GM21390 (cell line): ENCODE results near the gene ESPNL.
"Not testable (repeated sequence)": the region's sequence is repeated elsewhere in the genome, so short reads cannot be mapped to it uniquely, and the experiment has no call there.

Source experiments
- ATAC-seq: cut with Tn5 transposase; IDR thresholded peaks from one replicate; pipeline ENCODE4 v1.9.1; 2021; ENCODE audit not compliant: unreplicated experiment

ESPNL gene

DNA sequence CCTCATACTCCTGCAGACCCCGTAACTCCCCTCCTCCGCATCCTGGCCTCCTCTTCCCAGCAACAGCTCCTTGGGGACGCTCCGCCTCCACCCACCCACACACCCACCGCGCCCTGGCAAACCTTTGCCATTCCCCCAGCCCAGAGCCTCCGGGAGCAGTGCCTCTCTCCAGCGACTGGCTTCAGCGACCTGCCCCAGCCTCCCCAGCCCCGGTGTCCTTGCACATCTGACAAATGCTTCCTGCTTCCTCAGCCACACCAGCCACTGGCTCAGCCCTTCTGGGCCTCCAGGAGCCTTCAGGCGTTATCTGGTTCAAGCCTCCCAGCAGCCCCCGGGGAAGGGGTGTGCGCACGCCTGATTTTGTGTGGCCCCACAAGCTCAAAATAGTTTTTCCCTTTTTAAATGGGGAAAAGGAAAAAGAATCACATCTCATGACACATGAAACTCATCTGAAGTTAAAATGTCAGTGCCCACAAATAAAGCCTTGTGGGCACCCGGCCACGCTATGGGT is 14.2 kb downstream of the ESPNL start:
- ATAC-seq = no peak

DNA sequence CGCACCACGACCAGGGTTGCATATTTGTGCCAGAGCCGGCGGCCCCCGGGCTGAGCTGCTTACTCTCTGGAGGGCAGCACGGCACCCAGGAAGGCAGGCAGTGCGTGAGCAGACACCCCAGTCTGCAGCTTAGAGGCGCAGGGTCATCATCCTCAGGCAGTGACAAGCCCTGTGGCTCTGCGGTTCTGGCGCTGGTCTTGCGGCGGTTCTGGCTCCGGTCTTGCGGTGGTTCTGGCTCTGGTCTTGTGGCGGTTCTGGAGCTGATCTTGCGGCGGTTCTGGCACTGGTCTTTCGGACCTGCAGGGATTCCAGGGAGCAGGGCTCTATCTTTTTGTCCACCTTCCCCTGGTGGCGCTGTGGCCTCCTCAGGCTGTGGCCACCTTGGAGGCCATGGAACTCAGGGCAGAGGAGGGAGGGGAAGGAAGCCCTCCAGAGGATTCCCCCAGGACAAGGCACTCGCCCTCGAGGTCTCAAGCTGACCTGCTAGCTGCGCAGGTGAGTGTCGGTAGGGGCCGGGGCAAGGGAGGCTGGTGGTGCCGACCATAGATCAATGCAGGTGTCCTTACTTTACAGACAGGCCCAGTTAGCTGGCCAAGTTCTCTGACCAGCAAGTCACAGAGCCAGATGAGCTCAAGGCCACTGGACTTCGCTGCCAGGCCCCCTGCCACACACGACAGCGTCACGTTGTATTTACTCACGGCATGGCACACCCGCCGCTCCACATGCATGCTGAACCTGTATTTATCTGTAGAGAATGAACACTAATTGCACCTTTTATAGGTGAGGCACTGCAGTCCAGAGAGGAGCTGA is 14.9 kb downstream of the ESPNL start:
- no peak for ATAC-seq

DNA sequence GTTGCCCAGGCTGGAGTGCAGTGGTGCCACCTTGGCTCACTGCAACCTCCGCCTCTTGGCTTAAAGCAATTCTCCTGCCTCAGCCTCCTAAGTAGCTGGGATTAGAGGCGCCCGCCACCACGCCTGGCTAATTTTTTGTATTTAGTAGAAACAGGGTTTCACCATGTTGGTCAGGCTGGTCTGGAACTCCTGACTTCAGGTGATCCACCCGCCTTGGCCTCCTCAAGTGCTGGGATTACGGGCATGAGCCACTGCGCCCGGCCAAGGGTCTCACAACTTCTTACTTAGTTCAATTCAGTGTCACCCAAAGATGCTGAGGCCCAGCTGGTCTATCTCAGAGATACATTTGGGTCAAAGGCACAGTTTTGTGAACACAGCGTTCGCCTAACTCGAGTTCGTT is 15.6 kb downstream of the ESPNL start:
- not testable (repeated sequence) for ATAC-seq

DNA sequence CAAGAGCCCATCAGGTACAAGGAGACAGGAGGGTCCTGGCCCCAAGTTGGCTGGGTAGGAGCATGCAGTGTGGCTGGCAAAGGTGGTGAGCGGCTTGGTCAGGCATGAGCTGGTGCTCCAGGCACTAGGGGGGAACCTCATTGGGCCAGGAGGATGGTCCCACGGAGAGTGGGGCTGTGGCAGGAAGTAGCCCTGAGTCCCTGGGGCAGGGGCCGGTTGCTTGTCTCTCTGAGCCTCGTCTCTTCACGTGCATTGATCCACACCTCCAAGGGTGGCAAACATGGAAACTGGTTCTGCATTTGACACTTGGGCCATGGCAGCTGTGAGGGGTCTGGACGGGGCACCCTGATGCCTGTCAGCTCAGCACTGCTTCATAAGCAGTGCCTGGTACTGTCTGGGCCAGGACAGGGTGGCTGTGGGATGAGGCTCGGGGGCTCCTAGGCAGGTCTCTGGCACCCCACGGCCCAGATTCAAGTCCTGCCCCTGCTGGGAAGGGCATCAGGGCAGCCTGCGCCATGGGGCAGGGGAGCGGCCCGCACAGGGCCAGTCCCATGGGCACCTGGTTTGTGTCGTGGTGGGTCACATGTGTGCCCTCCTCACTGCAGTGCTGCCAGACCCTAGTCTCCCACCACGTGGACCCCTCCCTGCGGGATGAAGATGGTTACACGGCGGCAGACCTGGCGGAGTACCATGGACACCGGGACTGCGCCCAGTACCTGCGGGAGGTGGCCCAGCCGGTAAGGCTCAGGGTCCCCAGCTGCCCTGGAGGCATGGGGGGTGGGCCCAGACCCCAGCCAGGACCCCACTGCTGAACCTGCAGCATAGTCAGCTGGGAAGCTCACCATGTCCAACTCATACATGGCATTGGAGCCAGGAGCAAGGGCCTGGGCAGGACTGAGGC is 16.4 kb downstream of the ESPNL start:
- no peak for ATAC-seq

DNA sequence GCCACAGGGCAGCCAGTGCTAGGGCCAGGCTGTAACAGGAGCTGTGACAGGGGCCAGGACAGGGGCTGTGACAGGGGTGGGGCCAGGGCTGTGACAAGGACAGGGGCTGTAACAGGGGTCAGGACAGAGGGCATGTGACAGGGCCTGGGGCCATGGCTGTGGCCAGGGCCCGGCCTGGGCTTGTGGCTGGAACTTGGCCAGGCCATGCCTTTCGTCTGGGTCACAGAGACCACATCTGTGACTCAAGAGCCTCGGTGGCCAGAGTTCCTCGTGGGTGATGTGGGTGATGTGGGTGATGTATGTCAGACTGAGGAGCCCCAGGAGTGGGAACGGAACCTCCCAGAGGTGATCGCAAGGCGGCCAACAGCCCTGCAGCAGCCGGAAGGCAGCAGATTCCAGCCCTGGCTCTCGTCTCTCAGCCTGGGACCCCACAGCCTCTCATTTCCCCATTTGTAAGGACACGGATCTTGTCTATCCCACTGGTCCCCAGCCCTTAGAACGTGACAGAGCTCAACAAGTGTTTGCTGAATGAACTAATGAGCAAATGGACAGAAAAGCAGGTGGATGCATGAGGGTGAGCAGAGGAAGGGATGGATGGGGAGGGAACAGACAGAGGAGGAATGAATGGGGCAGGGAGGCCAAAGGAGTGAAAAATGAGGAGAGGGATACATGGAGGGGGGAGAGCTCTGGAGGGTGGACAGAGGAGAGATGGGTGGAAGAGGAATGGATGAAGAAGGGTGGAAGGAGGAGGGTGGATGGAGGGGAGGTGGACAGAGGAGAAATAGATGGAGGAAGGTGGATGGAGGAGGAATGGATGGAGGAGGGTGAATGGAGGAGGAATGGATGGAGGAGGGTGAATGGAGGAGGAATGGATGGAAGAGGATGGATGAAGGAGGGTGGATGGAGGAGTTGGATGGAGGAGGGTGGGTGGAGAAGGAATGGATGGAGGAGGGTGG is 17.3 kb downstream of the ESPNL start:
- ATAC-seq = no peak

DNA sequence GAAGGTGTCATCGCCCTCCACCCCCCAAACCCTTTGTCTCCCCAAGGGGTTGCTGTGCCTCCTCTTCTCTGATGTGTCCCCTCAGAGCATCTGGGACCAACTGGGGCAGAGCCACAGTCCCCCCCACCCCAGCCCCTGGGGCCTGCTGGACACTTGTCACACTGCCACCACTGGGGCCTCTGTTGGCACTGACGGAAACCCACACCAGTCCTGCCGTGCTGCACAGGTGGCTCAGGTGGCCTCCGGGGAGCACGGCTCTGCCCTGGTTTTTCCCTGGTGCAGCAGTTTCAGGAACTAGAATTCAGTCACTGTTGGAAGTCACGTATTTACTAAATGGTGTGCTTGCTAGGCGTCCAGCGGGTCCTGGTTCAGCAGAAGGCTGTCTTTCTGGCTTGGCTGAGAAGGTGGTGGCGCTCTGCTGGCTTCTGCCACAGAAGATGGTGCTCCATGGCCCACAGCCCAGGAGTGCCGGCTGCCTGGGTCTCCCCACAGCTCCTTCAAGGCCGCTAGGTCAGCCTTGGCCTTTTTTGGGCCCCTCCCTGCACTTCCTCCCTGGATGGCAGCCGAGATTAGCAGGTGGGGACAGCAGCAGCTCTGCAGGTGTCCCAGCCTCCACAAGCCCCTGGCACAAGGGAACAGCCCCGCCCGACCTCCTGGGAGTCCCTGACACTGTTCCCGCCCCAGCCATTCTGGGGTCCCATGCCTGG is 19.8 kb downstream of the ESPNL start:
- ATAC-seq = no peak

DNA sequence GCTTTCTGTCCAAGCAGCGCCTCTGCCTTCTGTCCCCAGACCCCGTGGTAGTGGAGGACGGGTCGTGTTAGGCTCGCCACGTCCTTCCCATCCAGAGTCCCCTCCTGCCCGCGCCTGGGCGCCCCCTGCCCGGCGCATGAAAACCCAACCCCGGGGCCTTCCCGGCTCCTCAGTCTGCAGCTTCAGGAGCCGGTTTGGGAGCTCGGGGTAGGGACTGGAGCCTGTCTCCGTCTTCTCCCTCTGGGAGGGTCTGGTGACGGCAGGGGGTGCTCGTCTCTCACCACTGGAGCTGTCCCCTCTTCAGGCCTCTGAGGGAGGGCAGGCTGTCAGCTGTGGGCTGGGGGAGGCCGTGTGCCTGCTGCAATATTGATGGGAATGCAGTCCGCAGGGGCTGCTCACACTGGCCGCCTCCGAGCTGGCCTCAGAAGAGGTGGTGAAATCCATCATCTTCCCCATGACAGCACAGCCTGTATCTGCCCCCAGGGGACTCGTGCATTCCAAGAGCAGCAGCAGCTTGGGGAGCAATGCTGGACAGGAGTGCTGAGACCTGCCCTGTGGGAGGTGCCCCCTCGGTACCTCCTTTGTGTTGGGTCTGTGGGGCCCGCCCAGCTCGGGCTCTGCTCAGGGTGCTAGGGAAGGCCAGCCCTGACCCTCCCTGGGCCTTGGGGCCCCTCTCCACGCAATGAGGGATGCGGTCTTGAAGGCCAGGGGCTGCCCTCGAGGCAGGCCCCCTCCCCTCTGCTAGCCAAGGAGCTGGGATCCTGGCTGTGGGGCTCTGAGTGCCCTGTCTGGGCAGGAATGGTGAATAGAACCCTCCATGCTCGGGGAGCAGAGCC is 20.5 kb downstream of the ESPNL start:
- no peak for ATAC-seq

DNA sequence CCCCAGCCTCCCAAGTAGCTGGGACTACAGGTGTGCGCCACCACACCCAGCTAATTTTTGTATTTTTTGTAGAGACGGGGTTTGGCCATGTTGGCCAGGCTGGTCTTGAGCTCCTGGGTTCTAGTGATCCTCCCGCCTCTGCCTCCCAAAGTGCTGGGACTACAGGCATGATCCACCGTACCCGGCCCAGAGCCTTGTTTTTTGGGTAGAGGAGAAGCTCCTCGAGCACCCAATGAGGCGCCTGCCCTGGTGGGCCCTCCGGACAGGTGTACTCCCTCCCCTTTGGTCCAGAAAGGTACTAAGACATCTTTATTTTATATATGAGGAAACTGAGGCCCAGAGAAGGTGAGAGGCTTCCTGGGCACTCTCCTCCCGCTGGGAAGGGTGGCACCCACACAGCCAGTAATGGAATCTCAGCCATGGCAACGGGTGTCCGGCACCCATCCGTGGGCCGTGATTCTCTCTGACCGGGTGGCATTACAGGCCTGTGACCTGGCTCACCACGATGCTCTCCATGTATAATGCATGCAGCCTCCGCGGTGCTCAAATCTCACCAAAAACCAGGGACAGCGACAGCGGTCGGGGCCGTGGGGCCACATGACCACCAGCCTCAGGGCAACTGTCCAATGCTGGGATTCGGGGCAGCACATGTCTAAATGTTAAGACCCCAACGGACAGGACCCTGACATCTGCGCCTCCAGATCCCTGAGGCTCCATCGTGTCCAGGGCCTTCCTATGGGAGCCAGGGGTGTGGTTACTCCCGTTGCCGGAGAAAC is 21.6 kb downstream of the ESPNL start:
- ATAC-seq = no peak

DNA sequence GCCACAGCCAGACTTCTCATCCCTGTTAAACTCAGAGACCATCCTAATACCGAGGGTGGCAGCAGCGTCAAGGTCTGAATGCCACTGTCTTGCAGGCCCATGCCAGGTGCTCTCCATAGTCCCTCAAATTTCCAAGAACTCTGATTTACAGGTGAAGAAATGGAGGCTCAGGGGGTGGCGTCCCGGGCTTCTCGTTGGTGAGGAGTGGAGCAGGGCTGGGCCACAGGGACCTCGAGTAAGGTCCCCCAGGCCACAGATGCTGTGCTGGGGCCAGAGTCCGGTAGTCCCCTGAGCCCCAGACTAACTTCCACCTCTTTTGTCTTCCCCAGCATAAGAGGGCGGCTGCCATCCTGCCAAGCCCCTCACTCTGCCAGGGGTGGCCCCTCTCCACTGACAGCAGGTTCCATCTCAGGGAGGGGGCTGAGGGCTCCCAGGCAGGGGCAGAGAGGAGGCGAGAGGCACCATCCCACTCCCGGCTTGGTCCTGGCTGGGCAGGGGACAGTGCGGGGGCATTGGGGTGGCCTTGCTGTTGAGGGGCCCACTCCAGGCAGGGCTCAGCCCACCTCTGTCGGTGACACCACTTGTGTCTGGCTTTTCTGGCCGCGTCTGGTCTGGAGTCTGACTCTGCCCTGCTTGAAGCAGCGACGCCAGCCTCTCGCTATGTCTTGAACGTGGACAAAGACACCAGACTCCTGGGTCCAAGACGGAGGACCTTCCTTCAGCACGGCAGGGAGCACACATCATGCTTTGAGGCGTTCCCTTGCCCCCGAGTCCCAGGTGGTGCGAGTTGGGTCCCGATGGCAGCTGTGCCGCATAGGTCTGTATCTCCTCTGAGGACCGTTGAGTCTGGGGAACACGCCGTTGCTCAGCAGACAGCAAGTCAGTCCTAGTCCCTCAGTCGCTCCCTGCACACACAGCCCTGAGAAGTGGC is 22.4 kb downstream of the ESPNL start:
- no peak for ATAC-seq

DNA sequence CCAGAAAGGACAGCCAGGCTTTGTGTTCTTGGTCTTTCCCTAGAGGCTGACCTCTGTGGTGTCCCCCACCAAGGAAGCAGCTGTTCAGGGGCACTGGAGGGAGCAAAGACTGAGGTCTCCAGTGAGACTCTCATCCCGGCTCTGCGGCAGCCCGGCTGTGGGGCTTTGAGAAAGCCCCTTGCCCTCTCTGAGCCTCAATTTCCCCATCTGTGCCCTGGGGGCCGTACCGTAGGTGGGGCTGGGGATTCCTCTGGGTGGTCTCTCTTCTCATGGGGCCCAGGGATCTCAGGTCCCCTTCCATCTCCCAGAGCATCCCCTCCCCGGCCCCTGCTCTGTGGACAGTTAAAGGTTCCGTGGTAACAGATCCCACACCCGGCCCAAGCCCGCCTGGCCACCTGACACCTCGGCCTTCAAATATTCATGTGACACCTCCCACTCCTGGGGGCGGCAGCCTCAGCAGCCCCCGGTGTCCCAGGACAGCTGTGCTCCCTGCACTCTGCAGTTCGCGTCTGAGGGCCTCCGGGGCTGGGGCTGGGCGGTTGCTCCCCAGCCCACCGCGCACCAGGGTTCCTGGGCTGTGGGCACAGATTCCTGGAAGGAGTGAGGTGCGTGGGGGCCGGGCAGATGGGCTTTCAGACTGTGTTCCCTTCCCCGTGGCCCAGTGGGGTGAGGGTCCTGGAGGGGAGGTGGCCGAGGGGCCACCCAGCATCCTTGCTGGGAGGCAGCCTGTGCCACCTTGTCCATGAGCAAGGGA is 23.3 kb downstream of the ESPNL start:
- ATAC-seq = no peak

DNA sequence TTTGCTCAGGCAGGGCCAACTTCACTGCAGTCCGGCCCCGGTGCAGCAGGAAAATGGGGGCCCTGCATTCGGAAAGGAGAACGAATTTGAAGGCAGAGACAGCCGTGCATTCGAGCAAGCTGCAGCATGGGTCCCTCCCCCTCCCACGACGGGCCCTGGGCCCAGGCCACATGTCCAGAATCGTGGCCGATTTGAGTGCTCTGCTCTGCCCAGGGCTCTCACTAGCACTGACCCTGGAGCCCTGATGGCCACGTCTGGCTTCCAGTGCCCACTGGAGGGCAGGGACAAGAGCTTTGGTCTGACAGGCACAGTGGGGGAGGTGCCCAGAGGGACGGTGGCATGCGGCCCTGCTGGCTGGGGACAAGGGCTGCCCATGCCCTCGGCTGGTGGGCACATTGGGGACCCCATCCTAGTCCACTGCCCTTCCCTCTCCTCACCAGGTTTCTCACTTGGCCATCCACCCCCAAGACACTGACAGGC is 23.9 kb downstream of the ESPNL start:
- ATAC-seq = no peak

DNA sequence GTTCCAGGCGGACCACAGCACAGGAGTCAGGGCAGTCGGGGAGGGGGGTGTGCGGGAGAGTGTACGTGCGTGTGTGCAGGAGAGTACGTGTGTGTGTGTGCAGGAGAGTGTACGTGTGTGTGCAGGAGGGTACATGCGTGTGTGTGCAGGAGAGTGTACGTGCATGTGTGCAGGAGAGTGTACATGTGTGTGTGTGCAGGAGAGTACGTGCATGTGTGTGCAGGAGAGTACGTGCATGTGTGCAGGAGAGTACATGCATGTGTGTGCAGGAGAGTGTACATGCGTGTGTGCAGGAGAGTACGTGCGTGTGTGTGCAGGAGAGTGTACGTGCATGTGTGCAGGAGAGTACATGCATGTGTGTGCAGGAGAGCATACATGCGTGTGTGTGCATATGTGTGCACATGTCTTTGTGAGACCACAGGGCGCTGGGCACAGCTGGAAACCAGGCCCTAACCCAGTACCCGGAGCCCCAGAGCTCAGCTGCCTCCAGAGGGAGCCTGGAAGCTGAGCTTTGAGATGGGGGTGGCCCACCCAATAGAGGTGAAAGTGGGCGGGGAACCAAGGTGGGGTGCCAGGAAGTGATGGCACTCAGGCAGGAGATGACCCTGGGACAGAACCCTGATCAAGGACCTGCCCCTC is 24.5 kb downstream of the ESPNL start:
- ATAC-seq = no peak

DNA sequence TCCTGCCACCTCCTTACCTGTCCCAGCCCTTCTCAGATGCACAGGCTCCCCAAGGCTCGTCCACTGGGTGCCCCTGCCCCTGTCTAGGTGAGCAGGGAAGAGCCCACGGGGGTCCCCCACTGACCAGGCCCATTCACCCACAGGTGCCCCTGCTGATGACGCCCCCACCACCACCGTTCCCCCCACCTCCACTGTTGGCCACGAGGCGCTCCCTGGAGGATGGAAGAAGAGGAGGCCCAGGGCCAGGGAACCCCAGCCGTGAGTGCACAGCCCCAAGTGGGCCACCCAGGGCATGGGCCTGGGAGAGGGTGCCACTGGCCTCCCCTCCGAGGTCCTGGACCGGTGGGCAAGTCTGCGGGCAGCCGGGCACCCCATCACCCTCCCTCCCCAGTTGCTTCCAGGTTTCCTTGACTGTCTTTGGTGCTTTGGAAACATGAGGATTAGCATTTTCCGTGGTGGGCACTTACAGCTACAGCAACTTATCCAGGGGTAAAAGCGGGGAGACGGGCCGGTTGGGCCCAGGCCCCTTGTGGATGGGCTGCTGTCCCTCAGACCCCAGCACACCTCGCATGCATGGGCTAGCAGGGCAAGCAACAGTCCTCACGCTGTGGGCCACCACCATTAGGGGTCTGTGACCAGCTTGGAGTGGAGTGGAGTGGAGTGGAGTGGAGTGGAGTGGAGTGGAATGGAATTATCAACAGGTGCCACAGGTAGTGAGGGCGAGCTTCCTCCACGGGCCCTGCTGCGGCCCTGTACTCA is 25.2 kb downstream of the ESPNL start:
- no peak for ATAC-seq

DNA sequence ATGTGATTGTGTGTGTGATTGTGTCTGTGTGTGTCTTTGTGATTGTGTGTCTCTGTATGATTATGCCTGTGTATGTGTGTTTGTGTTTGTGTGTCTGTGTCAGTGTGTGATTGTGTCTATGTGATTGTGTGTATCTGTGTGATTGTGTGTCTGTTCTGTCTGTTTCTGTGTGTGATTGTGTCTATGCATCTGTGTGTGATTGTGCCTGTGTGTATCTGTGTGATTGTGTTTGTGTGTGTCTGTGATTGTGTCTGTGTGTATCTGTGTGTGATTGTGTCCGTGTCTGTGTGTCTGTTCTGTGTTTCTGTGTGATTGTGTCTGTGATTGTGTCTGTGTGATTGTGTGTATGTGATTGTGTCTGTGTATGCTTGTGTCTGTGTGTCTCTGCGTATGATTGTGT is 26.2 kb downstream of the ESPNL start:
- no peak for ATAC-seq

DNA sequence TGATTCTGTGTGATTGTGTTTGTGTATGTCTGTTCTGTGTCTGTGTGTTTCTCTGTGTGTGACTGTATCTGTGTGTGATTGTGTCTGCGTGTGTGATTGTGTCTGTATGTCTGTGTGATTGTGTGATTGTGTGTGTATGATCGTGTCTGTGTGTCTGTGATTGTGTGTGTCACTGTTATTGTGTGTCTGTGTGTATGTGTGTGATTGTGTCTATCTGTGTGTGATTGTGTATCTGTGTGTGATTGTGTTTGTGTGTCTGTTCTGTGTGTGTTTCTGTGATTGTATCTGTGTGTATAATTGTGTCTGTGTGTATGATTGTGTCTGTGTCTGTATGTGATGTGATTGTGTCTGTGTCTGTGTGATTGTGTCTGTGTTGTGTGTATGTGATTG is 26.6 kb downstream of the ESPNL start:
- ATAC-seq = no peak
